HG02884 (cell line): ENCODE results near the gene TLR10.
A peak's percentile ranks its signal among the peaks of the same experiment; 100 is the strongest.
"Not testable (repeated sequence)": the region's sequence is repeated elsewhere in the genome, so short reads cannot be mapped to it uniquely, and the experiment has no call there.

Experiments used
- ATAC-seq: cut with Tn5 transposase; IDR thresholded peaks from one replicate; pipeline ENCODE4 v1.9.1; 2021; ENCODE audit warnings: mild to moderate bottlenecking, moderate library complexity; ENCODE audit not compliant: unreplicated experiment

Gene TLR10

GRCh38 chr4:38802561-38803355, 20.0 kb upstream of the TLR10 start:
- ATAC-seq = no peak

- ATAC-seq = no peak
Measured at GRCh38 chr4:38800961-38801450, 18.2 kb upstream of the TLR10 start.

GRCh38 chr4:38800366-38800765, 17.6 kb upstream of the TLR10 start:
- no peak for ATAC-seq

- no peak for ATAC-seq
Measured at GRCh38 chr4:38795087-38795486, 12.3 kb upstream of the TLR10 start.

GRCh38 chr4:38794051-38794450, 11.3 kb upstream of the TLR10 start:
- ATAC-seq = no peak

GRCh38 chr4:38791010-38791409, 8.2 kb upstream of the TLR10 start:
- ATAC-seq = no peak

GRCh38 chr4:38788317-38788716, 5.5 kb upstream of the TLR10 start:
- no peak for ATAC-seq

- ATAC-seq = no peak
Measured at GRCh38 chr4:38787693-38788092, 4.9 kb upstream of the TLR10 start.

- ATAC-seq = peak; percentile 68
Measured at GRCh38 chr4:38785901-38786402, 3.2 kb upstream of the TLR10 start.

- ATAC-seq = no peak
Measured at GRCh38 chr4:38785041-38785790, 2.4 kb upstream of the TLR10 start.

- no peak for ATAC-seq
Measured at GRCh38 chr4:38784141-38784540, 1.4 kb upstream of the TLR10 start.

- no peak for ATAC-seq
Measured at GRCh38 chr4:38783109-38783460, 295 bp upstream of the TLR10 start.

- no peak for ATAC-seq
Measured at GRCh38 chr4:38781854-38782261, 932 bp downstream of the TLR10 start.

- no peak for ATAC-seq
Measured at GRCh38 chr4:38780833-38781484, 1.8 kb downstream of the TLR10 start.

GRCh38 chr4:38779790-38780189, 3.0 kb downstream of the TLR10 start:
- no peak for ATAC-seq

- not testable (repeated sequence) for ATAC-seq
Measured at GRCh38 chr4:38777925-38778324, 4.9 kb downstream of the TLR10 start.

GRCh38 chr4:38775326-38775725, 7.5 kb downstream of the TLR10 start:
- ATAC-seq = no peak

GRCh38 chr4:38774181-38774955, 8.4 kb downstream of the TLR10 start:
- ATAC-seq = no peak

GRCh38 chr4:38770281-38770680, 12.5 kb downstream of the TLR10 start:
- not testable (repeated sequence) for ATAC-seq

GRCh38 chr4:38769857-38770256, 12.9 kb downstream of the TLR10 start:
- ATAC-seq = no peak

GRCh38 chr4:38769441-38769840, 13.3 kb downstream of the TLR10 start:
- ATAC-seq = no peak
